Endothelial cell of umbilical vein (primary cell): ENCODE measurements around the gene GARIN5B. TPM values are rescaled to one million over a fixed set of nuclear protein-coding genes. Genes with fewer than 3 reads are reported as not detected.

Experiments
- BruUV-seq: library from RNA; stranded (reverse); fragments of 400-500 nt; replicated peaks from 2 replicates; lab custom pipeline; 2021; lab: Mats Ljungman, UMichigan
- CTCF ChIA-PET: fragments of 300-600, 350-600 bp; sonication (Branson Sonifier 250); formaldehyde crosslinking; loops from one replicate; lab custom pipeline; 2021; ENCODE audit warnings: antibody characterized with exemption, inconsistent platforms; lab: Charles Lee
- POLR2A ChIA-PET: fragments of 300-600, 350-600 bp; sonication (Branson Sonifier 250); formaldehyde crosslinking; loops from one replicate; lab custom pipeline; 2021; ENCODE audit warnings: antibody characterized with exemption, inconsistent platforms; lab: Charles Lee
- DNase-seq: peaks from one replicate; pipeline ENCODE4 v3.0.0-alpha.2; 2011; ENCODE audit warnings: low read depth, low spot score
- FAIRE-seq: peaks from 2 replicates; lab custom pipeline; 2011; peaks lifted over from hg19 to GRCh38; lab: Jason Lieb, UNC
- H2AFZ ChIP-seq: 2 replicates; pipeline ENCODE4 v1.6.0; 2012; ENCODE audit warnings: low read depth, low read length, control low read depth, inconsistent platforms
- H3K27ac ChIP-seq: 2 replicates; pipeline ENCODE4 v1.5.1; 2011; ENCODE audit warnings: low read depth, mild to moderate bottlenecking, control low read depth, low read length, moderate library complexity; ENCODE audit not compliant: insufficient read depth
- H3K27me3 ChIP-seq, 2 experiments: 2 replicates each; pipeline versions ENCODE4 v1.6.0 to v1.6.1; 2011; ENCODE audit warnings: low read length in 2 of 2, mixed read lengths in 1 of 2; ENCODE audit not compliant: control insufficient read depth in 2 of 2, insufficient read depth in 2 of 2
- H3K36me3 ChIP-seq, 2 experiments: 2 replicates in 1 of 2; 3 replicates in 1 of 2; pipeline ENCODE4 v1.5.1; 2011; ENCODE audit warnings: low read length in 2 of 2, mild to moderate bottlenecking in 1 of 2, moderate library complexity in 1 of 2; ENCODE audit not compliant: control insufficient read depth in 2 of 2, insufficient read depth in 2 of 2; ENCODE audit errors: extremely low read depth in 1 of 2
- H3K4me1 ChIP-seq: 3 replicates; pipeline ENCODE4 v1.5.1; 2011; ENCODE audit warnings: mild to moderate bottlenecking, low read length; ENCODE audit not compliant: control insufficient read depth, insufficient read depth; ENCODE audit errors: extremely low read depth
- H3K4me2 ChIP-seq: 2 replicates; pipeline ENCODE4 v1.6.1; 2011; ENCODE audit warnings: low read length, control low read depth, mixed read lengths; ENCODE audit not compliant: insufficient read depth
- H3K4me3 ChIP-seq, 3 experiments: fragments of 200-600 bp in 1 of 3; sonication (generic), shearing (Covaris generic) in 1 of 3; replicated peaks in 1 of 3; 2 replicates each; pipeline ENCODE4 v1.5.1; 2011 to 2016; ENCODE audit warnings: control low read depth in 3 of 3, low read length in 3 of 3, mild to moderate bottlenecking in 2 of 3, inconsistent platforms in 1 of 3, low read depth in 1 of 3, moderate library complexity in 1 of 3; ENCODE audit not compliant: insufficient read depth in 1 of 3
- H3K79me2 ChIP-seq: 2 replicates; pipeline ENCODE4 v1.6.0; 2012; ENCODE audit warnings: low read length, inconsistent platforms; ENCODE audit not compliant: control insufficient read depth, insufficient read depth
- H3K9ac ChIP-seq: replicated peaks from 2 replicates; pipeline ENCODE3; 2011; ENCODE audit warnings: low read length, control low read depth; ENCODE audit not compliant: insufficient read depth; ENCODE audit errors: extremely low read depth
- H3K9me1 ChIP-seq: replicated peaks from 3 replicates; pipeline ENCODE4 v1.6.0; 2011; ENCODE audit warnings: mild to moderate bottlenecking, low read length; ENCODE audit not compliant: control insufficient read depth, insufficient read depth; ENCODE audit errors: extremely low read depth
- H3K9me3 ChIP-seq: replicated peaks from 2 replicates; pipeline ENCODE4 v1.5.1; 2012; ENCODE audit warnings: low read length, inconsistent platforms; ENCODE audit not compliant: control insufficient read depth, insufficient read depth
- H4K20me1 ChIP-seq: replicated peaks from 2 replicates; pipeline ENCODE3; 2011; ENCODE audit warnings: mild to moderate bottlenecking, low read length; ENCODE audit not compliant: control insufficient read depth, insufficient read depth; ENCODE audit errors: extremely low read depth
- CTCF ChIP-seq, 2 donors: IDR thresholded peaks; 1 replicate in 1 of 2; 2 replicates in 1 of 2; pipeline ENCODE4 v1.5.1; 2011; ENCODE audit warnings: low read length in 2 of 2, mild to moderate bottlenecking in 2 of 2, moderate library complexity in 2 of 2, control low read depth in 1 of 2, inconsistent platforms in 1 of 2, low read depth in 1 of 2; ENCODE audit not compliant: insufficient read depth in 1 of 2; ENCODE audit errors: extremely low read depth in 1 of 2
- EZH2 ChIP-seq: IDR thresholded peaks from 2 replicates; pipeline ENCODE4 v1.6.1; 2012; ENCODE audit warnings: borderline replicate concordance, low read depth, mild to moderate bottlenecking, moderate library complexity, low read length, inconsistent platforms; ENCODE audit not compliant: severe bottlenecking
- FOS ChIP-seq: IDR thresholded peaks from 2 replicates; pipeline ENCODE4 v1.6.1; 2011; ENCODE audit warnings: mild to moderate bottlenecking, low read length, moderate library complexity, borderline replicate concordance; ENCODE audit not compliant: insufficient read depth
- GATA2 ChIP-seq: IDR thresholded peaks from 2 replicates; pipeline ENCODE4 v1.7.0; 2011; ENCODE audit warnings: low read depth, mild to moderate bottlenecking, moderate library complexity, mixed read lengths, low read length; ENCODE audit not compliant: insufficient read length, insufficient read depth
- JUN ChIP-seq: IDR thresholded peaks from 2 replicates; pipeline ENCODE4 v1.6.1; 2011; ENCODE audit warnings: borderline replicate concordance, low read depth; ENCODE audit not compliant: insufficient read length, insufficient read depth
- MYC ChIP-seq: IDR thresholded peaks from one replicate; pipeline ENCODE4 v1.6.1; 2011; ENCODE audit warnings: mild to moderate bottlenecking, low read depth, low read length
- POLR2A ChIP-seq: IDR thresholded peaks from 2 replicates; pipeline ENCODE4 v1.6.1; 2012; ENCODE audit warnings: low read depth, mild to moderate bottlenecking, control low read depth, low read length
- POLR2AphosphoS5 ChIP-seq: IDR thresholded peaks from 2 replicates; pipeline ENCODE4 v1.6.1; 2012; ENCODE audit warnings: low read depth, mild to moderate bottlenecking, control low read depth, low read length, moderate library complexity; ENCODE audit not compliant: insufficient read depth
- dilution Hi-C: fragments of 300-500 bp; cut with MboI; formaldehyde crosslinking; loops from one replicate; pipeline ENCODE4 v1.15.0; 2019; ENCODE audit warnings: low sequenced_read_pairs; ENCODE audit not compliant: extremely low pct_ligation_motif_present
- intact Hi-C: fragments of 100-400 bp; cut with micrococcal nuclease; formaldehyde crosslinking; loops from one replicate; pipeline ENCODE4 v1.10.0; 2022
- polyA plus RNA-seq, 4 experiments: library from polyadenylated mRNA; depleted of rRNA in 3 of 4; stranded (reverse) in 3 of 4; unstranded in 1 of 4; fragments of >200 nt; gene quantifications; 2 replicates each; pipeline versions ENCODE4 v1.2.1 to v1.2.3, GENCODE V29; 2011 to 2012; ENCODE audit warnings: missing spikeins in 1 of 4
- total RNA-seq: library from RNA; stranded (reverse); gene quantifications from 2 replicates; pipeline ENCODE4 v1.2.3, GENCODE V29; 2021

GARIN5B gene
- total and polyA plus RNA-seq, 2 donors (not counting 3 experiments of a cell fraction or from before 2014, with no cell fraction given): not detected

GRCh38 chr19:55406091-55406825, 43.2 kb upstream of the GARIN5B start:
- peaks cover 14 to 17% of the 10 kb centered on the region in 2 experiments for H3K36me3 ChIP-seq
- intact Hi-C loops (no loop called here), dilution Hi-C loops (no loop called here)
- no peaks in the 10 kb centered on the region for H3K27me3 ChIP-seq
- FAIRE-seq: peak; percentile 24
- H3K4me3 ChIP-seq: peak overlapping the region; percentile 63 to 90 (median 84)
- H3K4me1 ChIP-seq: peaks cover 13% of the 10 kb centered on the region
- CTCF ChIA-PET: interaction anchor here (0.7 to 1.6 kb wide), 5 partner anchors 9 to 105 kb away, joined by 3 to 4 read pairs (median 3); partner anchors contain the start of genes KMT5C and TMEM238
- H4K20me1 ChIP-seq: no peaks in the 10 kb centered on the region
- no peak overlapping the region for H3K27ac ChIP-seq
- H3K9ac ChIP-seq: peak overlapping the region; percentile 93
- BruUV-seq: no TSS peak
- H3K9me3 ChIP-seq: no peaks in the 10 kb centered on the region
- H3K9me1 ChIP-seq: no peaks in the 10 kb centered on the region
- no peak overlapping the region for H2AFZ ChIP-seq
- H3K4me2 ChIP-seq: peak overlapping the region; percentile 59
- POLR2A ChIA-PET: interaction anchor here (1.1 to 2.0 kb wide), 2 partner anchors 20 to 22 kb away, joined by 3 to 11 read pairs; partner anchors contain the start of gene TMEM238
- no peak for DNase-seq
- TF ChIP-seq CTCF (IDR thresholded peaks at IDR 0.05; ENCODE audit: extremely low read depth in 1 of 2, insufficient read depth in 1 of 2, low read depth in 1 of 2, low read length in 2 of 2) (no peak), FOS (no peak), POLR2A (no peak), JUN (no peak), MYC (no peak), EZH2 (no peak), POLR2AphosphoS5 (no peak), GATA2 (no peak)
- peaks cover 53% of the 10 kb centered on the region for H3K79me2 ChIP-seq
